Measurements from ENCODE around the gene LYPD8. TPM values are rescaled to one million over a fixed set of nuclear protein-coding genes. Genes with fewer than 3 reads are reported as not detected.

Gene LYPD8
- total RNA-seq, 1 experiment from 2014 or later, result not detected

DNA sequence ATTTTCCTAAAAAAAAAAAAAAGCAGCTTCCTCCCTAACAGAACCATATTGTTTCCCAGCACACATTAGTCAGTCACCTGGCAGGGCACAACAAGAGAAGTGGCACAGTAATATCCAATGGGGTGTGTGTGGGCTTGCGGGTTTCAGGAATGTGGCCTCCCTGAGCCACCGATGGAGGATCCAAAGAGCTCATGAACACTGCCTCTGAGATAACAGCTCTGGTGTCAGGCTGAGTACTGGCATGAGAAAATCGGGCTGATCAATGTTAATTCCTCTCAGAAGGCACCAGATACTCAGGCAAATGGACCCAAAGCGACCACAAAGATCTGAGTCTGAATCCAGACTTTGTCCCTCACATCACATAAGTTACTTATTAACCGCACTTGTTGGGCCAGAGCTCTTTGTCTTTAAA, 2.2 kb upstream of the LYPD8 start:
- intact Hi-C loops (cut with micrococcal nuclease; ENCODE audit: unreplicated experiment), result loop anchor here (5.0 kb wide), 1 partner anchor 35 kb away; no protein-coding TSS in a partner anchor
- TF ChIP-seq, protein P1, sequence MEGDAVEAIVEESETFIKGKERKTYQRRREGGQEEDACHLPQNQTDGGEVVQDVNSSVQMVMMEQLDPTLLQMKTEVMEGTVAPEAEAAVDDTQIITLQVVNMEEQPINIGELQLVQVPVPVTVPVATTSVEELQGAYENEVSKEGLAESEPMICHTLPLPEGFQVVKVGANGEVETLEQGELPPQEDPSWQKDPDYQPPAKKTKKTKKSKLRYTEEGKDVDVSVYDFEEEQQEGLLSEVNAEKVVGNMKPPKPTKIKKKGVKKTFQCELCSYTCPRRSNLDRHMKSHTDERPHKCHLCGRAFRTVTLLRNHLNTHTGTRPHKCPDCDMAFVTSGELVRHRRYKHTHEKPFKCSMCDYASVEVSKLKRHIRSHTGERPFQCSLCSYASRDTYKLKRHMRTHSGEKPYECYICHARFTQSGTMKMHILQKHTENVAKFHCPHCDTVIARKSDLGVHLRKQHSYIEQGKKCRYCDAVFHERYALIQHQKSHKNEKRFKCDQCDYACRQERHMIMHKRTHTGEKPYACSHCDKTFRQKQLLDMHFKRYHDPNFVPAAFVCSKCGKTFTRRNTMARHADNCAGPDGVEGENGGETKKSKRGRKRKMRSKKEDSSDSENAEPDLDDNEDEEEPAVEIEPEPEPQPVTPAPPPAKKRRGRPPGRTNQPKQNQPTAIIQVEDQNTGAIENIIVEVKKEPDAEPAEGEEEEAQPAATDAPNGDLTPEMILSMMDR (IDR thresholded peaks at IDR 0.05; ENCODE audit: insufficient read depth in 1 of 2, low read depth in 1 of 2, low read length in 1 of 2, severe bottlenecking in 1 of 2, unreplicated experiment in 1 of 2), result no peak
- H3K9me3 Mint-ChIP-seq (ENCODE audit: unreplicated experiment), result peaks cover 14% of the 10 kb centered on the region
- CTCF ChIA-PET, result no interaction called here
- H3K27me3 Mint-ChIP-seq (ENCODE audit: insufficient read depth, unreplicated experiment), result no peaks in the 10 kb centered on the region
- no peaks in the 10 kb centered on the region for H3K4me1 Mint-ChIP-seq (ENCODE audit: low read depth, unreplicated experiment)
- POLR2A ChIA-PET, result no interaction called here
- no TSS peak for BruUV-seq (replicated peaks)
- H3K4me3 Mint-ChIP-seq (ENCODE audit: unreplicated experiment), result no peak overlapping the region
- H3K36me3 Mint-ChIP-seq (ENCODE audit: insufficient read depth, unreplicated experiment), result no peaks in the 10 kb centered on the region
- H3K4me1 ChIP-seq, result peaks cover 8% of the 10 kb centered on the region; the same call in 1 of the 2 replicates
- no peak overlapping the region for H3K4me3 ChIP-seq (ENCODE audit: low read depth, low read length)
- no peaks in the 10 kb centered on the region for H3K36me3 ChIP-seq (ENCODE audit: control insufficient read depth, insufficient read depth, low read length)
- peaks cover 18% of the 10 kb centered on the region for H3K9me3 ChIP-seq
- no peak overlapping the region for H3K27ac Mint-ChIP-seq (ENCODE audit: unreplicated experiment)
- DNase-seq, result peak in 1 of 2 experiments; percentile 23
- no peaks in the 10 kb centered on the region for H3K27me3 ChIP-seq (replicated peaks; ENCODE audit: control insufficient read depth, insufficient read depth, low read length)

DNA sequence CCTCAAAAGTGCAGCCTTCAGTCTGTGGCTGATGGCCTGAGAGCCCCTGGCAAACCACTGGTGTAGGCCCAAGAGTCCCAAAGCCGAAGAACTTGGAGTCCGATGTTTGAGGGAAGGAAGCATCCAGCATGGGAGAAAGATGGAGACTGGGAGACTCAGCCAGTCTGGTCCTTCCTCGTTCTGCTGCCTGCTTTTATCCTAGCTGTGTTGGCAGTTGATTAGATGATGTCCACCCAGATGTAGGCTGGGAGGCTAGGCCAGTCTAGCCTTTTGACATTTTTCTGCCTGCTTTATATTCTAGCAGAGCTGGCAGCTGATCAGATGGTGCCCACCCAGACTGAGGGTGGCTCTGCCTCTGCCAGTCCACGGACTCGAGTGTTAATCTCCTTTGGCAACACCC, 1.1 kb upstream of the LYPD8 start:
- H3K36me3 ChIP-seq (ENCODE audit: control insufficient read depth, insufficient read depth, low read length), result no peaks in the 10 kb centered on the region
- POLR2A ChIA-PET, result no interaction called here
- H3K27ac Mint-ChIP-seq (ENCODE audit: unreplicated experiment), result no peak overlapping the region
- H3K4me3 Mint-ChIP-seq (ENCODE audit: unreplicated experiment), result no peak overlapping the region
- H3K27me3 ChIP-seq (replicated peaks; ENCODE audit: control insufficient read depth, insufficient read depth, low read length), result no peaks in the 10 kb centered on the region
- no peak overlapping the region for H3K4me3 ChIP-seq (ENCODE audit: low read depth, low read length)
- intact Hi-C loops (cut with micrococcal nuclease; ENCODE audit: unreplicated experiment), result loop anchor here (5.0 kb wide), 1 partner anchor 36 kb away; no protein-coding TSS in a partner anchor
- peaks cover 8% of the 10 kb centered on the region; the same call in 1 of the 2 replicates for H3K4me1 ChIP-seq
- TF ChIP-seq, protein P1 (IDR thresholded peaks at IDR 0.05; ENCODE audit: insufficient read depth in 1 of 2, low read depth in 1 of 2, low read length in 1 of 2, severe bottlenecking in 1 of 2, unreplicated experiment in 1 of 2), result no peak
- no TSS peak for BruUV-seq (replicated peaks)
- peaks cover 18% of the 10 kb centered on the region for H3K9me3 ChIP-seq
- H3K4me1 Mint-ChIP-seq (ENCODE audit: low read depth, unreplicated experiment), result no peaks in the 10 kb centered on the region
- H3K27me3 Mint-ChIP-seq (ENCODE audit: insufficient read depth, unreplicated experiment), result no peaks in the 10 kb centered on the region
- peaks cover 9% of the 10 kb centered on the region for H3K9me3 Mint-ChIP-seq (ENCODE audit: unreplicated experiment)
- DNase-seq, result no peak
- no peaks in the 10 kb centered on the region for H3K36me3 Mint-ChIP-seq (ENCODE audit: insufficient read depth, unreplicated experiment)
- CTCF ChIA-PET, result no interaction called here

DNA sequence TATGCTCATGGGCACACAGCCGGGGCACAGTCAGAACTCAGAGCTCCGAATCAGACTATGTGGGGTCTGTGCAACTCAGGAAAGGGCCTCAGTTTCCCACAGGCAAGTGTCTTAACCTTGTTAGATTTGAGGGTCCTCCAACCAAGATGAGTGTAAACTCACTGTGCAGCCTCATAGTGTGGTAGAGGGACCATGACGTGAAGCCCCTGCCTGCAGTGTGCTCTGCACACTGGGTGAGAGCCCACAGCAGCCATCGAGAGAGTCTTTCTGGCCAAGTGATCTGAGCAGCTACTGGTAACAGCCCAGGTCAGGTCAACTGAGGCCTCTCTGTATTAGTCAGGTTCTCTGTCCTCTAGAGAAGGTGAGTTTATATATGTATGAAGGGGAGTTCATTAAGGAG, 592 bp upstream of the LYPD8 start:
- Histone ChIP-seq H3K4me1 (peaks cover 8% of the 10 kb centered on the region; the same call in 1 of the 2 replicates), H3K27me3 (replicated peaks; ENCODE audit: control insufficient read depth, insufficient read depth, low read length) (no peaks in the 10 kb centered on the region), H3K9me3 (peaks cover 18% of the 10 kb centered on the region), H3K36me3 (ENCODE audit: control insufficient read depth, insufficient read depth, low read length) (no peaks in the 10 kb centered on the region), H3K4me3 (ENCODE audit: low read depth, low read length) (no peak overlapping the region)
- Mint-ChIP-seq H3K36me3 (ENCODE audit: insufficient read depth, unreplicated experiment) (no peaks in the 10 kb centered on the region), H3K9me3 (ENCODE audit: unreplicated experiment) (peaks cover 9% of the 10 kb centered on the region), H3K4me3 (ENCODE audit: unreplicated experiment) (no peak overlapping the region), H3K27ac (ENCODE audit: unreplicated experiment) (no peak overlapping the region), H3K4me1 (ENCODE audit: low read depth, unreplicated experiment) (no peaks in the 10 kb centered on the region), H3K27me3 (ENCODE audit: insufficient read depth, unreplicated experiment) (no peaks in the 10 kb centered on the region)
- BruUV-seq (replicated peaks), result no TSS peak
- intact Hi-C loops (cut with micrococcal nuclease; ENCODE audit: unreplicated experiment), result loop anchor here (5.0 kb wide), 1 partner anchor 36 kb away; no protein-coding TSS in a partner anchor
- no peak for DNase-seq
- ChIA-PET POLR2A (no interaction called here), CTCF (no interaction called here)
- TF ChIP-seq, protein P1 (IDR thresholded peaks at IDR 0.05; ENCODE audit: insufficient read depth in 1 of 2, low read depth in 1 of 2, low read length in 1 of 2, severe bottlenecking in 1 of 2, unreplicated experiment in 1 of 2), result no peak

Measured in Caco-2 (cell line).